Endothelial cell (in vitro differentiated cells): ENCODE measurements around the gene SLC5A12. TPM values are rescaled to one million over a fixed set of nuclear protein-coding genes. Genes with fewer than 3 reads are reported as not detected.

Experiments
- DNase-seq: peaks from one replicate; pipeline ENCODE4 v3.0.0; 2021; ENCODE audit warnings: low spot score
- H3K27ac Mint-ChIP-seq: one replicate; pipeline ENCODE4 v1.8.0; 2021; ENCODE audit warnings: mixed read lengths, inconsistent platforms; ENCODE audit not compliant: unreplicated experiment
- H3K27me3 Mint-ChIP-seq: one replicate; pipeline ENCODE4 v1.8.0; 2021; ENCODE audit warnings: mild to moderate bottlenecking, moderate library complexity, mixed read lengths, inconsistent platforms; ENCODE audit not compliant: unreplicated experiment
- H3K36me3 Mint-ChIP-seq: one replicate; pipeline ENCODE4 v1.8.0; 2021; ENCODE audit warnings: mild to moderate bottlenecking, low read depth, mixed read lengths, inconsistent platforms; ENCODE audit not compliant: unreplicated experiment
- H3K4me1 Mint-ChIP-seq: one replicate; pipeline ENCODE4 v1.8.0; 2021; ENCODE audit warnings: mild to moderate bottlenecking, mixed read lengths, inconsistent platforms; ENCODE audit not compliant: unreplicated experiment
- H3K4me3 Mint-ChIP-seq: one replicate; pipeline ENCODE4 v1.8.0; 2021; ENCODE audit warnings: mild to moderate bottlenecking, mixed read lengths, inconsistent platforms; ENCODE audit not compliant: unreplicated experiment
- H3K9me3 Mint-ChIP-seq: one replicate; pipeline ENCODE4 v1.8.0; 2021; ENCODE audit warnings: mixed read lengths, inconsistent platforms; ENCODE audit not compliant: unreplicated experiment
- CTCF ChIP-seq: fragments of 200-600 bp; sonication (generic); IDR thresholded peaks from one replicate; pipeline ENCODE4 v1.5.0; 2021; ENCODE audit warnings: antibody characterized with exemption; ENCODE audit not compliant: unreplicated experiment
- total RNA-seq: library from RNA; stranded (reverse); fragmentation: NEBNext Ultra II Directional; extraction: Animal tissue kit (Norgen Biotek cat#: 25700); gene quantifications from one replicate; pipeline ENCODE4 v1.2.1, GENCODE V29; 2021; ENCODE audit not compliant: unreplicated experiment

Gene SLC5A12
- total RNA-seq, 1 donor from 2014 or later, result 0.21 TPM

DNA sequence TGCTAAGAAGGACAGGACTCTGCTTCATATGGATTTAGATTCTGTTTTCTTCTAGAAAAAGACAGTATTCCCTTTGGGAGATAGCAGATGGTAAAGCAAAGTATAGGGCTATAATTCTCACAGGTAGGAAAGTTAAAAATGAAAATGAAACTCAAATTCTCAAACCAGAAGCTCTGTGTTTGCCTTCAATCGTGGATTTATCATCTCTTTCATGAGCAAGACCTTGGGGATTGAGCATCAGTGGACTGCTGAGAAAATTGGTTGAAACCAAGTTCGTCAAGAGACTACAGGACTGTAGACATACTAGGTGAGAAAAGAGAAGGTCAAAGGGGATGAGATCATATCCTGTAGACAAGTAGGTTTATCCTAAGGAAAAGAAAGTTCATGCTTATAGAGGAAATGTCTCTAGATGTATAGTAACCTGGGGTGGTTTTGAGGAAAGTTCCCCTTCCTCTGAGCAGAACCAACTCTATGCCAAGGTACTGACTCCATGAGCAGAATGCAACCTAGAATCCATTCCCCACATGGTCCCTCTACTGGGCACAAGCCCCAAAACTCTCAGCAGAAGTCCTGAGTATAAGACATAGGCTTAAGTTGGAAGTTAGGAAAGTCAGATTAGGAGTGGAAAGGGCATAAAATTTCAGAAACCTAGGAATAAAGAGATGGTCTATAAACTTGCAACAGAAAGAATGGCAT lies 46.5 kb downstream of the SLC5A12 start:
- Mint-ChIP-seq H3K27ac (no peak overlapping the region), H3K4me1 (peaks cover 13% of the 10 kb centered on the region), H3K36me3 (no peaks in the 10 kb centered on the region), H3K4me3 (no peak overlapping the region), H3K27me3 (no peaks in the 10 kb centered on the region), H3K9me3 (no peaks in the 10 kb centered on the region)
- no peak for DNase-seq
- no peak for TF ChIP-seq CTCF

DNA sequence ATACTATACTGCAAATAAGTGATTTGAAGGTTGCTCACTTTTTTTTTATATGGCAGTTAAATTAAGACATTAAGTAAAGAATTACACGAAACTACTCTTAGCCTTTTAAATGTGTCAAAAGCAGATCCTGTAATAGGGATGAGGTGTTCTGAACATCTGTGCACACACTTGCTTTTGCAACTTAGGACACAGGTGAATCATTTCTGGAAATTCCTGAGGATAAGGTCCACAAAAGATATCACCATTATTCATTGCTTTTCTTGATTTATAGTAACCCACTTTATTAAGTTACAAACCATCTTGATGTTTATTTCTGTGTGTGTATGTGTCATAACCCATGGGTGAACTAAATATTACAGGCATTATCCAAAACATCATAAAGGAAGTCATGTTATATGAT lies 55.9 kb downstream of the SLC5A12 start:
- Mint-ChIP-seq H3K4me1 (no peaks in the 10 kb centered on the region), H3K9me3 (no peaks in the 10 kb centered on the region), H3K27me3 (no peaks in the 10 kb centered on the region), H3K27ac (no peak overlapping the region), H3K36me3 (no peaks in the 10 kb centered on the region), H3K4me3 (no peak overlapping the region)
- TF ChIP-seq CTCF, result no peak
- DNase-seq, result no peak

DNA sequence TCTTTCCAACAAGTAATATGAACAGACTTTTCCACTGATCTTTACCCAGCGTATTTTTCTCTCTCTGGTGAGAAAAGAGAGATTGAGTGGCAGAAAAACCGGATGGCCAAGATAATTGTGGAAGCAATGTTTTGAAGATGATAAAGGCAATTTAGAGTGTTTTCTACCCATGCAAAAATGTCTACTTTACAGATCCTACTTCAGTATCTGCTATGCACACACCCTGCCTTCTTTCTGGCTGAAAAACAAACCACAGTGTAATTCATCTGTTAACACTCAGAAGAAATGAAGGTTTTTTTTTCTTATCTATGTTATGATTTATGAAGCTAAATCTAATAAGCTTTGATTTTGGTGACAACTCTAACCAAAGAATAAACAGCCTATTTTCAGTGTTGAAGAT lies 56.8 kb downstream of the SLC5A12 start:
- no peak for DNase-seq
- no peak overlapping the region for H3K27ac Mint-ChIP-seq
- no peak for TF ChIP-seq CTCF
- H3K9me3 Mint-ChIP-seq, result no peaks in the 10 kb centered on the region
- H3K4me3 Mint-ChIP-seq, result no peak overlapping the region
- no peaks in the 10 kb centered on the region for H3K36me3 Mint-ChIP-seq
- H3K27me3 Mint-ChIP-seq, result no peaks in the 10 kb centered on the region
- H3K4me1 Mint-ChIP-seq, result no peaks in the 10 kb centered on the region

- no peak for DNase-seq
- H3K36me3 Mint-ChIP-seq, result no peaks in the 10 kb centered on the region
- TF ChIP-seq CTCF, result no peak
- no peaks in the 10 kb centered on the region for H3K27me3 Mint-ChIP-seq
- no peak overlapping the region for H3K27ac Mint-ChIP-seq
- no peaks in the 10 kb centered on the region for H3K9me3 Mint-ChIP-seq
- no peaks in the 10 kb centered on the region for H3K4me1 Mint-ChIP-seq
- no peak overlapping the region for H3K4me3 Mint-ChIP-seq
Observed at GRCh38 chr11:26662916-26663315, 58.9 kb downstream of the SLC5A12 start.

- TF ChIP-seq CTCF, result no peak
- DNase-seq, result no peak
- H3K27ac Mint-ChIP-seq, result no peak overlapping the region
- no peak overlapping the region for H3K4me3 Mint-ChIP-seq
- H3K9me3 Mint-ChIP-seq, result no peaks in the 10 kb centered on the region
- H3K27me3 Mint-ChIP-seq, result no peaks in the 10 kb centered on the region
- H3K36me3 Mint-ChIP-seq, result no peaks in the 10 kb centered on the region
- H3K4me1 Mint-ChIP-seq, result peaks cover 4% of the 10 kb centered on the region
Observed at GRCh38 chr11:26655287-26655686, 66.6 kb downstream of the SLC5A12 start.
